CD4-positive, alpha-beta T cell treated with Interferon alpha-2 for 1 hour (primary cell): ENCODE measurements around the gene RFX4.

Experiments used
- DNase-seq, 2 donors: peaks; one replicate each; pipeline ENCODE4 v3.0.0-alpha.2; 2020 to 2022

The RFX4 gene

GRCh38 chr12:106767954-106768822 is 185.4 kb downstream of the RFX4 start:
- no peak for DNase-seq

GRCh38 chr12:106769078-106769477 is 186.3 kb downstream of the RFX4 start:
- DNase-seq, result no peak

- no peak for DNase-seq
Measured at GRCh38 chr12:106769546-106769945, 186.7 kb downstream of the RFX4 start.

GRCh38 chr12:106771425-106771824 is 188.6 kb downstream of the RFX4 start:
- no peak for DNase-seq

- peak in 1 of 2 donors; percentile 11 for DNase-seq
Measured at GRCh38 chr12:106773286-106774004, 190.6 kb downstream of the RFX4 start.

GRCh38 chr12:106774005-106774807 is 191.4 kb downstream of the RFX4 start, which contains the start of gene RIC8B:
Gene RIC8B, plus strand, starts transcription at chr12:106774682. Its CDS starts 64 bp downstream, at chr12:106774746.
- DNase-seq, result peak; percentile 84 to 89

GRCh38 chr12:106774808-106775524 is 192.2 kb downstream of the RFX4 start:
- DNase-seq, result no peak

- no peak for DNase-seq
Measured at GRCh38 chr12:106776897-106777296, 194.1 kb downstream of the RFX4 start.

- DNase-seq, result no peak
Measured at GRCh38 chr12:106780010-106780631, 197.3 kb downstream of the RFX4 start.

- no peak for DNase-seq
Measured at GRCh38 chr12:106782619-106783018, 199.8 kb downstream of the RFX4 start.

GRCh38 chr12:106783515-106783914 is 200.7 kb downstream of the RFX4 start:
- DNase-seq, result no peak

- peak in 1 of 2 donors; percentile 6 for DNase-seq
Measured at GRCh38 chr12:106790020-106790419, 207.2 kb downstream of the RFX4 start.

GRCh38 chr12:106791531-106791930 is 208.7 kb downstream of the RFX4 start:
- DNase-seq, result no peak

- no peak for DNase-seq
Measured at GRCh38 chr12:106794369-106794768, 211.6 kb downstream of the RFX4 start.

- DNase-seq, result no peak
Measured at GRCh38 chr12:106801167-106801708, 218.4 kb downstream of the RFX4 start.

- DNase-seq, result no peak
Measured at GRCh38 chr12:106801830-106802533, 219.2 kb downstream of the RFX4 start.

GRCh38 chr12:106804668-106805067 is 221.9 kb downstream of the RFX4 start:
- DNase-seq, result no peak
